ENCODE data around the gene TXNRD1. TPM values are rescaled to one million over a fixed set of nuclear protein-coding genes. Genes with fewer than 3 reads are reported as not detected.

The TXNRD1 gene
- polyA plus RNA-seq, 4 donors: 29.3 to 64.2 (median 49.2) TPM

GRCh38 chr12:104274811-104275210 is 59.2 kb downstream of the TXNRD1 start:
- WGBS, 3 donors: 95 to 96% (median 95%) methylated on average over 4 of the region's 4 CpGs
- no peaks in the 10 kb centered on the region for H3K9me3 ChIP-seq (ENCODE audit: control insufficient read depth in 2 of 2, insufficient read depth in 1 of 2, low read depth in 1 of 2, low read length in 1 of 2)
- no peak for FAIRE-seq
- DNase-seq: no peak
- no peaks in the 10 kb centered on the region for H3K36me3 ChIP-seq (ENCODE audit: control insufficient read depth in 3 of 3, insufficient read depth in 2 of 3, low read depth in 1 of 3, low read length in 3 of 3)
- no peak overlapping the region for H3K27ac ChIP-seq (ENCODE audit: low read depth in 1 of 3, low read length in 2 of 3)
- H3K4me1 ChIP-seq (ENCODE audit: control insufficient read depth in 3 of 3, insufficient read depth in 2 of 3, low read depth in 1 of 3, low read length in 2 of 3): no peaks in the 10 kb centered on the region
- H3K27me3 ChIP-seq (ENCODE audit: control insufficient read depth in 3 of 3, insufficient read depth in 3 of 3, low read length in 3 of 3): no peaks in the 10 kb centered on the region
- no peak overlapping the region for H3K4me3 ChIP-seq (ENCODE audit: low read depth in 1 of 3, low read length in 3 of 3)

GRCh38 chr12:104275689-104276088 is 60.1 kb downstream of the TXNRD1 start:
- Histone ChIP-seq H3K27me3 (ENCODE audit: control insufficient read depth in 3 of 3, insufficient read depth in 3 of 3, low read length in 3 of 3) (no peaks in the 10 kb centered on the region), H3K27ac (ENCODE audit: low read depth in 1 of 3, low read length in 2 of 3) (no peak overlapping the region), H3K4me3 (ENCODE audit: low read depth in 1 of 3, low read length in 3 of 3) (no peak overlapping the region), H3K9me3 (ENCODE audit: control insufficient read depth in 2 of 2, insufficient read depth in 1 of 2, low read depth in 1 of 2, low read length in 1 of 2) (no peaks in the 10 kb centered on the region), H3K4me1 (ENCODE audit: control insufficient read depth in 3 of 3, insufficient read depth in 2 of 3, low read depth in 1 of 3, low read length in 2 of 3) (no peaks in the 10 kb centered on the region), H3K36me3 (ENCODE audit: control insufficient read depth in 3 of 3, insufficient read depth in 2 of 3, low read depth in 1 of 3, low read length in 3 of 3) (no peaks in the 10 kb centered on the region)
- WGBS, 3 donors: 51 to 61% (median 54%) methylated on average over 5 of the region's 5 CpGs
- FAIRE-seq (no peak), DNase-seq (no peak)

GRCh38 chr12:104276273-104277131 is 60.9 kb downstream of the TXNRD1 start:
- no peaks in the 10 kb centered on the region for H3K36me3 ChIP-seq (ENCODE audit: control insufficient read depth in 3 of 3, insufficient read depth in 2 of 3, low read depth in 1 of 3, low read length in 3 of 3)
- no peaks in the 10 kb centered on the region for H3K4me1 ChIP-seq (ENCODE audit: control insufficient read depth in 3 of 3, insufficient read depth in 2 of 3, low read depth in 1 of 3, low read length in 2 of 3)
- no peaks in the 10 kb centered on the region for H3K9me3 ChIP-seq (ENCODE audit: control insufficient read depth in 2 of 2, insufficient read depth in 1 of 2, low read depth in 1 of 2, low read length in 1 of 2)
- peak; percentile 26 to 54 for DNase-seq
- peak overlapping the region in 2 of 3 donors; percentile 34 to 70 for H3K27ac ChIP-seq (ENCODE audit: low read depth in 1 of 3, low read length in 2 of 3)
- no peaks in the 10 kb centered on the region for H3K27me3 ChIP-seq (ENCODE audit: control insufficient read depth in 3 of 3, insufficient read depth in 3 of 3, low read length in 3 of 3)
- H3K4me3 ChIP-seq (ENCODE audit: low read depth in 1 of 3, low read length in 3 of 3): no peak overlapping the region
- WGBS, 3 donors: 65 to 68% (median 66%) methylated on average over 8 of the region's 8 CpGs
- FAIRE-seq: no peak

- no peak overlapping the region for H3K27ac ChIP-seq (ENCODE audit: low read depth in 1 of 3, low read length in 2 of 3)
- H3K9me3 ChIP-seq (ENCODE audit: control insufficient read depth in 2 of 2, insufficient read depth in 1 of 2, low read depth in 1 of 2, low read length in 1 of 2): no peaks in the 10 kb centered on the region
- H3K4me1 ChIP-seq (ENCODE audit: control insufficient read depth in 3 of 3, insufficient read depth in 2 of 3, low read depth in 1 of 3, low read length in 2 of 3): no peaks in the 10 kb centered on the region
- H3K27me3 ChIP-seq (ENCODE audit: control insufficient read depth in 3 of 3, insufficient read depth in 3 of 3, low read length in 3 of 3): no peaks in the 10 kb centered on the region
- H3K4me3 ChIP-seq (ENCODE audit: low read depth in 1 of 3, low read length in 3 of 3): no peak overlapping the region
- no peak for DNase-seq
- FAIRE-seq: no peak
- no peaks in the 10 kb centered on the region for H3K36me3 ChIP-seq (ENCODE audit: control insufficient read depth in 3 of 3, insufficient read depth in 2 of 3, low read depth in 1 of 3, low read length in 3 of 3)
Measured at GRCh38 chr12:104279164-104279563, 63.6 kb downstream of the TXNRD1 start.

- Histone ChIP-seq H3K4me3 (ENCODE audit: low read depth in 1 of 3, low read length in 3 of 3) (no peak overlapping the region), H3K36me3 (ENCODE audit: control insufficient read depth in 3 of 3, insufficient read depth in 2 of 3, low read depth in 1 of 3, low read length in 3 of 3) (no peaks in the 10 kb centered on the region), H3K9me3 (ENCODE audit: control insufficient read depth in 2 of 2, insufficient read depth in 1 of 2, low read depth in 1 of 2, low read length in 1 of 2) (no peaks in the 10 kb centered on the region), H3K27me3 (ENCODE audit: control insufficient read depth in 3 of 3, insufficient read depth in 3 of 3, low read length in 3 of 3) (no peaks in the 10 kb centered on the region), H3K27ac (ENCODE audit: low read depth in 1 of 3, low read length in 2 of 3) (no peak overlapping the region), H3K4me1 (ENCODE audit: control insufficient read depth in 3 of 3, insufficient read depth in 2 of 3, low read depth in 1 of 3, low read length in 2 of 3) (peaks cover 0 to 1% (median 0%) of the 10 kb centered on the region in 3 donors)
- 84 to 93% (median 90%) methylated on average over 1 of the region's 1 CpG for WGBS, 3 donors
- no peak for FAIRE-seq
- DNase-seq: no peak
Measured at GRCh38 chr12:104280111-104280510, 64.5 kb downstream of the TXNRD1 start.

- Histone ChIP-seq H3K9me3 (ENCODE audit: control insufficient read depth in 2 of 2, insufficient read depth in 1 of 2, low read depth in 1 of 2, low read length in 1 of 2) (no peaks in the 10 kb centered on the region), H3K4me1 (ENCODE audit: control insufficient read depth in 3 of 3, insufficient read depth in 2 of 3, low read depth in 1 of 3, low read length in 2 of 3) (peaks cover 1 to 8% (median 2%) of the 10 kb centered on the region in 3 donors), H3K4me3 (ENCODE audit: low read depth in 1 of 3, low read length in 3 of 3) (no peak overlapping the region), H3K27ac (ENCODE audit: low read depth in 1 of 3, low read length in 2 of 3) (no peak overlapping the region), H3K27me3 (ENCODE audit: control insufficient read depth in 3 of 3, insufficient read depth in 3 of 3, low read length in 3 of 3) (no peaks in the 10 kb centered on the region), H3K36me3 (ENCODE audit: control insufficient read depth in 3 of 3, insufficient read depth in 2 of 3, low read depth in 1 of 3, low read length in 3 of 3) (no peaks in the 10 kb centered on the region)
- FAIRE-seq (no peak), DNase-seq (no peak)
- 53 to 62% (median 53%) methylated on average over 2 to 4 of the region's 4 CpGs for WGBS, 3 donors
Measured at GRCh38 chr12:104280717-104281458, 65.3 kb downstream of the TXNRD1 start.

- Histone ChIP-seq H3K27me3 (ENCODE audit: control insufficient read depth in 3 of 3, insufficient read depth in 3 of 3, low read length in 3 of 3) (no peaks in the 10 kb centered on the region), H3K9me3 (ENCODE audit: control insufficient read depth in 2 of 2, insufficient read depth in 1 of 2, low read depth in 1 of 2, low read length in 1 of 2) (no peaks in the 10 kb centered on the region), H3K27ac (ENCODE audit: low read depth in 1 of 3, low read length in 2 of 3) (no peak overlapping the region), H3K36me3 (ENCODE audit: control insufficient read depth in 3 of 3, insufficient read depth in 2 of 3, low read depth in 1 of 3, low read length in 3 of 3) (no peaks in the 10 kb centered on the region), H3K4me1 (ENCODE audit: control insufficient read depth in 3 of 3, insufficient read depth in 2 of 3, low read depth in 1 of 3, low read length in 2 of 3) (peaks cover 4 to 16% (median 9%) of the 10 kb centered on the region in 3 donors), H3K4me3 (ENCODE audit: low read depth in 1 of 3, low read length in 3 of 3) (no peak overlapping the region)
- 86 to 91% (median 90%) methylated on average over 5 of the region's 5 CpGs for WGBS, 3 donors
- no peak for DNase-seq
- FAIRE-seq: no peak
Measured at GRCh38 chr12:104281636-104282035, 66.1 kb downstream of the TXNRD1 start.

GRCh38 chr12:104282109-104282508 is 66.5 kb downstream of the TXNRD1 start:
- no peak overlapping the region for H3K27ac ChIP-seq (ENCODE audit: low read depth in 1 of 3, low read length in 2 of 3)
- H3K4me1 ChIP-seq (ENCODE audit: control insufficient read depth in 3 of 3, insufficient read depth in 2 of 3, low read depth in 1 of 3, low read length in 2 of 3): peaks cover 4 to 16% (median 9%) of the 10 kb centered on the region in 3 donors
- no peaks in the 10 kb centered on the region for H3K27me3 ChIP-seq (ENCODE audit: control insufficient read depth in 3 of 3, insufficient read depth in 3 of 3, low read length in 3 of 3)
- H3K36me3 ChIP-seq (ENCODE audit: control insufficient read depth in 3 of 3, insufficient read depth in 2 of 3, low read depth in 1 of 3, low read length in 3 of 3): no peaks in the 10 kb centered on the region
- FAIRE-seq (no peak), DNase-seq (no peak)
- H3K9me3 ChIP-seq (ENCODE audit: control insufficient read depth in 2 of 2, insufficient read depth in 1 of 2, low read depth in 1 of 2, low read length in 1 of 2): no peaks in the 10 kb centered on the region
- no peak overlapping the region for H3K4me3 ChIP-seq (ENCODE audit: low read depth in 1 of 3, low read length in 3 of 3)
